Measurements from ENCODE around the gene CEMIP. TPM values are rescaled to one million over a fixed set of nuclear protein-coding genes. Genes with fewer than 3 reads are reported as not detected.

CEMIP gene
- total RNA-seq, 1 experiment from 2014 or later, result 3.5 TPM

GRCh38 chr15:80743189-80743833 is 35.9 kb upstream of the CEMIP start:
- BruUV-seq (replicated peaks), result no TSS peak
- ATAC-seq, result no peak
- no peak overlapping the region for H3K4me3 ChIP-seq (replicated peaks in 1 of 2; ENCODE audit: low read depth in 1 of 2, low read length in 2 of 2)
- intact Hi-C loops (cut with micrococcal nuclease), result no loop called here
- no peaks in the 10 kb centered on the region for H3K9me3 ChIP-seq (ENCODE audit: control insufficient read depth in 1 of 2, insufficient read depth in 1 of 2, low read depth in 1 of 2, low read length in 2 of 2)
- no peak for DNase-seq (ENCODE audit: low read depth, low spot score)
- no peaks in the 10 kb centered on the region for H3K4me1 ChIP-seq (ENCODE audit: control insufficient read depth in 1 of 2, insufficient read depth in 2 of 2, low read length in 2 of 2)
- no peak for TF ChIP-seq SRF (IDR thresholded peaks at IDR 0.05; ENCODE audit: low read depth)
- no peak for TF ChIP-seq SIN3A (IDR thresholded peaks at IDR 0.05; ENCODE audit: low read depth)
- TF ChIP-seq ATF3 (IDR thresholded peaks at IDR 0.05), result no peak
- no peak for TF ChIP-seq SP1 (IDR thresholded peaks at IDR 0.05; ENCODE audit: low read depth)
- no peak for TF ChIP-seq ELF1 (IDR thresholded peaks at IDR 0.05; ENCODE audit: borderline replicate concordance, low read depth)
- no peak for TF ChIP-seq JUND (IDR thresholded peaks at IDR 0.05)
- TF ChIP-seq MAX (IDR thresholded peaks at IDR 0.05), result no peak
- TF ChIP-seq CEBPB (IDR thresholded peaks at IDR 0.05; ENCODE audit: low read depth), result no peak
- no peak for TF ChIP-seq ZFX (IDR thresholded peaks at IDR 0.05)
- TF ChIP-seq YY1 (IDR thresholded peaks at IDR 0.05; ENCODE audit: extremely low read depth, insufficient replicate concordance, low read depth, low read length), result no peak
- TF ChIP-seq POLR2AphosphoS5 (IDR thresholded peaks at IDR 0.05; ENCODE audit: low read depth, low read length), result no peak
- no peak for TF ChIP-seq ZNF274 (IDR thresholded peaks at IDR 0.05; ENCODE audit: low read depth, low read length)
- no peak for TF ChIP-seq EZH2phosphoT487 (IDR thresholded peaks at IDR 0.05; ENCODE audit: borderline replicate concordance)
- no peak for TF ChIP-seq POLR2A (IDR thresholded peaks at IDR 0.05; ENCODE audit: borderline replicate concordance, extremely low read depth, insufficient read depth, insufficient read length)
- H3K36me3 ChIP-seq (ENCODE audit: control insufficient read depth in 1 of 2, insufficient read depth in 2 of 2, low read length in 2 of 2), result no peaks in the 10 kb centered on the region
- POLR2A ChIA-PET, result no interaction called here
- H4K20me1 ChIP-seq (ENCODE audit: insufficient read depth), result no peaks in the 10 kb centered on the region; the same call in 1 of the 2 replicates
- CTCF ChIA-PET, result no interaction called here
- no peak overlapping the region for H3K9ac ChIP-seq (ENCODE audit: low read length)
- no peaks in the 10 kb centered on the region for H3K9me2 ChIP-seq (ENCODE audit: insufficient read depth)
- H3K4me2 ChIP-seq (ENCODE audit: low read length), result no peak overlapping the region
- peaks cover 70% of the 10 kb centered on the region for H3K79me2 ChIP-seq (ENCODE audit: insufficient read depth, low read length)
- no peak overlapping the region for H2AFZ ChIP-seq (ENCODE audit: low read depth, low read length, poor library complexity, severe bottlenecking)
- no peaks in the 10 kb centered on the region for H3K27me3 ChIP-seq (ENCODE audit: insufficient read depth, low read length)
- RAD21 ChIA-PET (ENCODE audit: low non-redundant PET in 1 of 2, low total read pairs in 2 of 2, uncharacterized antibody in 2 of 2, unreplicated experiment in 2 of 2), result no interaction called here
- no peak overlapping the region for H3K27ac ChIP-seq (ENCODE audit: low read depth, low read length)

All from HCT116 (cell line).